HEK293 (cell line): ENCODE results near the gene CDH24.
A peak's percentile ranks its signal among the peaks of the same experiment; 100 is the strongest.

Source experiments
- BCL11B ChIP-seq: fragments of 450-650 bp; formaldehyde crosslinking; IDR thresholded peaks from 2 replicates; pipeline ENCODE4 v1.5.1; 2016; ENCODE audit warnings: low read depth, missing biosample characterization, missing genetic modification characterization
- EGR2 ChIP-seq: fragments of 450-650 bp; formaldehyde crosslinking; IDR thresholded peaks from 2 replicates; pipeline ENCODE4 v1.5.1; 2016; ENCODE audit warnings: low read depth, missing biosample characterization, missing genetic modification characterization
- MEIS1 ChIP-seq: sonication (generic); formaldehyde crosslinking; IDR thresholded peaks from 2 replicates; pipeline ENCODE4 v1.8.1; 2022; ENCODE audit warnings: missing genetic modification reagents, mild to moderate bottlenecking, borderline replicate concordance
- OVOL3 ChIP-seq: fragments of 450-650 bp; formaldehyde crosslinking; IDR thresholded peaks from 2 replicates; pipeline ENCODE4 v1.5.1; 2016; ENCODE audit warnings: missing biosample characterization, missing genetic modification characterization
- SETDB1 ChIP-seq: IDR thresholded peaks from one replicate; pipeline ENCODE4 v1.6.1; 2017; ENCODE audit warnings: mild to moderate bottlenecking, low read length, moderate library complexity, mixed read lengths; ENCODE audit not compliant: insufficient read length
- TCF7L2 ChIP-seq: IDR thresholded peaks from 2 replicates; pipeline ENCODE4 v1.6.1; 2011; ENCODE audit warnings: low read depth, mild to moderate bottlenecking, inconsistent platforms, low read length, moderate library complexity, borderline replicate concordance
- YY1 ChIP-seq: fragments of 450-650 bp; formaldehyde crosslinking; IDR thresholded peaks from 2 replicates; pipeline ENCODE4 v1.5.1; 2018; ENCODE audit warnings: missing biosample characterization, missing genetic modification characterization
- ZBTB17 ChIP-seq: fragments of 450-650 bp; formaldehyde crosslinking; IDR thresholded peaks from 2 replicates; pipeline ENCODE4 v1.5.1; 2016; ENCODE audit warnings: missing biosample characterization, missing genetic modification characterization
- ZNF16 ChIP-seq: fragments of 450-650 bp; formaldehyde crosslinking; IDR thresholded peaks from 2 replicates; pipeline ENCODE4 v1.5.1; 2016; ENCODE audit warnings: low read depth, missing biosample characterization, missing genetic modification characterization
- ZNF175 ChIP-seq: fragments of 450-650 bp; formaldehyde crosslinking; IDR thresholded peaks from 2 replicates; pipeline ENCODE4 v1.5.1; 2016; ENCODE audit warnings: missing biosample characterization, missing genetic modification characterization
- ZNF214 ChIP-seq: fragments of 450-650 bp; formaldehyde crosslinking; IDR thresholded peaks from 2 replicates; pipeline ENCODE4 v1.5.1; 2017; ENCODE audit warnings: missing biosample characterization, mild to moderate bottlenecking, missing genetic modification characterization, borderline replicate concordance
- ZNF239 ChIP-seq: fragments of 450-650 bp; formaldehyde crosslinking; IDR thresholded peaks from 2 replicates; pipeline ENCODE4 v1.5.1; 2016; ENCODE audit warnings: missing biosample characterization, missing genetic modification characterization
- ZNF266 ChIP-seq: fragments of 450-650 bp; formaldehyde crosslinking; IDR thresholded peaks from 2 replicates; pipeline ENCODE4 v1.5.1; 2016; ENCODE audit warnings: missing biosample characterization, missing genetic modification characterization, low read depth
- ZNF335 ChIP-seq: fragments of 450-650 bp; formaldehyde crosslinking; conservative IDR thresholded peaks from 2 replicates; pipeline ENCODE4 v1.5.1; 2016; ENCODE audit warnings: missing biosample characterization, missing genetic modification characterization
- ZNF391 ChIP-seq: fragments of 450-650 bp; formaldehyde crosslinking; IDR thresholded peaks from 2 replicates; pipeline ENCODE4 v1.5.1; 2016; ENCODE audit warnings: low read depth, missing biosample characterization, missing genetic modification characterization, borderline replicate concordance
- ZNF394 ChIP-seq: fragments of 450-650 bp; formaldehyde crosslinking; IDR thresholded peaks from 2 replicates; pipeline ENCODE4 v1.5.1; 2016; ENCODE audit warnings: missing biosample characterization, missing genetic modification characterization, mild to moderate bottlenecking, moderate library complexity, borderline replicate concordance
- ZNF514 ChIP-seq: fragments of 450-650 bp; formaldehyde crosslinking; IDR thresholded peaks from 2 replicates; pipeline ENCODE4 v1.5.1; 2016; ENCODE audit warnings: missing biosample characterization, missing genetic modification characterization
- ZNF529 ChIP-seq: fragments of 450-650 bp; formaldehyde crosslinking; IDR thresholded peaks from 2 replicates; pipeline ENCODE4 v1.5.1; 2017; ENCODE audit warnings: missing genetic modification characterization, missing biosample characterization; ENCODE audit not compliant: insufficient replicate concordance
- ZNF549 ChIP-seq: fragments of 450-650 bp; IDR thresholded peaks from 2 replicates; pipeline ENCODE4 v1.5.1; 2018; ENCODE audit warnings: missing biosample characterization, missing genetic modification characterization, mild to moderate bottlenecking, inconsistent platforms, moderate library complexity
- ZNF585B ChIP-seq: fragments of 450-650 bp; formaldehyde crosslinking; IDR thresholded peaks from 2 replicates; pipeline ENCODE4 v1.5.1; 2016; ENCODE audit warnings: missing biosample characterization, missing genetic modification characterization
- ZNF610 ChIP-seq: fragments of 450-650 bp; formaldehyde crosslinking; IDR thresholded peaks from 2 replicates; pipeline ENCODE4 v1.5.1; 2016; ENCODE audit warnings: missing biosample characterization, missing genetic modification characterization, borderline replicate concordance
- ZNF747 ChIP-seq: fragments of 450-650 bp; formaldehyde crosslinking; IDR thresholded peaks from 2 replicates; pipeline ENCODE4 v1.5.1; 2016; ENCODE audit warnings: missing biosample characterization, missing genetic modification characterization
- TF ChIP-seq, protein P1 (sequence below): fragments of 450-650 bp; formaldehyde crosslinking; IDR thresholded peaks from 2 replicates; pipeline ENCODE4 v1.5.1; 2016; ENCODE audit warnings: missing biosample characterization, missing genetic modification characterization
- TF ChIP-seq, protein P2 (sequence below): fragments of 450-650 bp; IDR thresholded peaks from 2 replicates; pipeline ENCODE4 v1.5.1; 2018; ENCODE audit warnings: missing biosample characterization, mild to moderate bottlenecking, missing genetic modification characterization
- TF ChIP-seq, protein P3 (sequence below): IDR thresholded peaks from 2 replicates; pipeline ENCODE4 v1.6.1; 2011; ENCODE audit warnings: mild to moderate bottlenecking, low read depth, low read length, borderline replicate concordance
- TF ChIP-seq, protein P4 (sequence below): fragments of 450-650 bp; formaldehyde crosslinking; IDR thresholded peaks from 2 replicates; pipeline ENCODE4 v1.5.1; 2017; ENCODE audit warnings: missing biosample characterization, missing genetic modification characterization
- TF ChIP-seq, protein P5 (sequence below): fragments of 450-650 bp; formaldehyde crosslinking; IDR thresholded peaks from 2 replicates; pipeline ENCODE4 v1.5.1; 2016; ENCODE audit warnings: missing biosample characterization, missing genetic modification characterization
- TF ChIP-seq, protein P6 (sequence below): fragments of 450-650 bp; formaldehyde crosslinking; IDR thresholded peaks from 2 replicates; pipeline ENCODE4 v1.5.1; 2016; ENCODE audit warnings: missing biosample characterization, missing genetic modification characterization

Gene CDH24

DNA sequence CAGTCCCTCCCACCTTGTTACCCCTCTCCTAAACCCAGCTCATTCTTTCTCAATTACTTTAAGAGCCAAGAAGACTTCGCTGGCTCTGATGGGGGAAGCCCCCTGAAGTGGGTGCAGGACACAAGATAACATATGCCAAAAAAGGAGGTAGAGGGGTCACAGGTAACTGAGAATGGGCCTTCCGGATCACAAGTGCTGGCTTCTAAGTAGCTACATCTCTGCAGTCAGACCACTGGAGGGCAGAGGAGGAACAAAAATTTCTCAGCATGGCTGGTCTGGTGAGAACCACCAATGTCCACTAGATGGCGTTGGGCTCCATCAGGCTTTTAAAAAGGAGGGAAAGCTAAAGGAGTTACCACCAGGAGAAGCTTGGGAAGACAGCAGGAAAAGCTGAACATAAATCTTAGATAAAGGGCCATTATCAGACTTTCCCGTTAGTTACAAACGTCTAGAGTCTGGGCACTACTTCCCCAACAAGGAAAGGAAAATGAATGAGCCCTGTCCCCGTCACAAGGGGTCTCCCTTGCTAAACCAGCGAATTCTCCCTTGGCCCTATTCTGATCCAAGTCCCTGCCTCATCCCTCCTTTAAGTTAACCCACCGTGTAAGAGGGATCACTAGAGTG lies 11.6 kb upstream of the CDH24 start (continued):
- TF ChIP-seq ZNF175 (tag by site-specific recombination) (no peak), ZNF529 (tag by site-specific recombination) (no peak), OVOL3 (no peak), YY1 (no peak), ZNF214 (no peak), TCF7L2 (no peak), SETDB1 (no peak), MEIS1 (no peak), ZNF266 (tag by site-specific recombination) (no peak), ZNF391 (tag by site-specific recombination) (no peak), ZNF585B (tag by site-specific recombination) (no peak), ZNF747 (tag by site-specific recombination) (no peak), ZNF16 (tag by site-specific recombination) (no peak), BCL11B (no peak), ZNF394 (tag by site-specific recombination) (peak; percentile 91), ZBTB17 (tag by site-specific recombination) (peak; percentile 35; the same call in 1 of the 2 replicates), ZNF610 (tag by site-specific recombination) (peak; percentile 37; the same call in 1 of the 2 replicates), ZNF335 (no peak), ZNF549 (tag by site-specific recombination) (no peak), ZNF514 (tag by site-specific recombination) (no peak), ZNF239 (tag by site-specific recombination) (no peak), EGR2 (tag by site-specific recombination) (no peak)
- TF ChIP-seq, protein P1, sequence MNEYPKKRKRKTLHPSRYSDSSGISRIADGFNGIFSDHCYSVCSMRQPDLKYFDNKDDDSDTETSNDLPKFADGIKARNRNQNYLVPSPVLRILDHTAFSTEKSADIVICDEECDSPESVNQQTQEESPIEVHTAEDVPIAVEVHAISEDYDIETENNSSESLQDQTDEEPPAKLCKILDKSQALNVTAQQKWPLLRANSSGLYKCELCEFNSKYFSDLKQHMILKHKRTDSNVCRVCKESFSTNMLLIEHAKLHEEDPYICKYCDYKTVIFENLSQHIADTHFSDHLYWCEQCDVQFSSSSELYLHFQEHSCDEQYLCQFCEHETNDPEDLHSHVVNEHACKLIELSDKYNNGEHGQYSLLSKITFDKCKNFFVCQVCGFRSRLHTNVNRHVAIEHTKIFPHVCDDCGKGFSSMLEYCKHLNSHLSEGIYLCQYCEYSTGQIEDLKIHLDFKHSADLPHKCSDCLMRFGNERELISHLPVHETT (tag by site-specific recombination) = 0 out of 2 replicates have a peak, but pooled peaks have one; percentile 38
- TF ChIP-seq, protein P2, sequence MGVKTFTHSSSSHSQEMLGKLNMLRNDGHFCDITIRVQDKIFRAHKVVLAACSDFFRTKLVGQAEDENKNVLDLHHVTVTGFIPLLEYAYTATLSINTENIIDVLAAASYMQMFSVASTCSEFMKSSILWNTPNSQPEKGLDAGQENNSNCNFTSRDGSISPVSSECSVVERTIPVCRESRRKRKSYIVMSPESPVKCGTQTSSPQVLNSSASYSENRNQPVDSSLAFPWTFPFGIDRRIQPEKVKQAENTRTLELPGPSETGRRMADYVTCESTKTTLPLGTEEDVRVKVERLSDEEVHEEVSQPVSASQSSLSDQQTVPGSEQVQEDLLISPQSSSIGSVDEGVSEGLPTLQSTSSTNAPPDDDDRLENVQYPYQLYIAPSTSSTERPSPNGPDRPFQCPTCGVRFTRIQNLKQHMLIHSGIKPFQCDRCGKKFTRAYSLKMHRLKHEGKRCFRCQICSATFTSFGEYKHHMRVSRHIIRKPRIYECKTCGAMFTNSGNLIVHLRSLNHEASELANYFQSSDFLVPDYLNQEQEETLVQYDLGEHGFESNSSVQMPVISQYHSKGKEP = no peak
- TF ChIP-seq, protein P3, sequence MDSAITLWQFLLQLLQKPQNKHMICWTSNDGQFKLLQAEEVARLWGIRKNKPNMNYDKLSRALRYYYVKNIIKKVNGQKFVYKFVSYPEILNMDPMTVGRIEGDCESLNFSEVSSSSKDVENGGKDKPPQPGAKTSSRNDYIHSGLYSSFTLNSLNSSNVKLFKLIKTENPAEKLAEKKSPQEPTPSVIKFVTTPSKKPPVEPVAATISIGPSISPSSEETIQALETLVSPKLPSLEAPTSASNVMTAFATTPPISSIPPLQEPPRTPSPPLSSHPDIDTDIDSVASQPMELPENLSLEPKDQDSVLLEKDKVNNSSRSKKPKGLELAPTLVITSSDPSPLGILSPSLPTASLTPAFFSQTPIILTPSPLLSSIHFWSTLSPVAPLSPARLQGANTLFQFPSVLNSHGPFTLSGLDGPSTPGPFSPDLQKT = no peak
- TF ChIP-seq, protein P4, sequence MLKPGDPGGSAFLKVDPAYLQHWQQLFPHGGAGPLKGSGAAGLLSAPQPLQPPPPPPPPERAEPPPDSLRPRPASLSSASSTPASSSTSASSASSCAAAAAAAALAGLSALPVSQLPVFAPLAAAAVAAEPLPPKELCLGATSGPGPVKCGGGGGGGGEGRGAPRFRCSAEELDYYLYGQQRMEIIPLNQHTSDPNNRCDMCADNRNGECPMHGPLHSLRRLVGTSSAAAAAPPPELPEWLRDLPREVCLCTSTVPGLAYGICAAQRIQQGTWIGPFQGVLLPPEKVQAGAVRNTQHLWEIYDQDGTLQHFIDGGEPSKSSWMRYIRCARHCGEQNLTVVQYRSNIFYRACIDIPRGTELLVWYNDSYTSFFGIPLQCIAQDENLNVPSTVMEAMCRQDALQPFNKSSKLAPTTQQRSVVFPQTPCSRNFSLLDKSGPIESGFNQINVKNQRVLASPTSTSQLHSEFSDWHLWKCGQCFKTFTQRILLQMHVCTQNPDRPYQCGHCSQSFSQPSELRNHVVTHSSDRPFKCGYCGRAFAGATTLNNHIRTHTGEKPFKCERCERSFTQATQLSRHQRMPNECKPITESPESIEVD = no peak
- TF ChIP-seq, protein P5, sequence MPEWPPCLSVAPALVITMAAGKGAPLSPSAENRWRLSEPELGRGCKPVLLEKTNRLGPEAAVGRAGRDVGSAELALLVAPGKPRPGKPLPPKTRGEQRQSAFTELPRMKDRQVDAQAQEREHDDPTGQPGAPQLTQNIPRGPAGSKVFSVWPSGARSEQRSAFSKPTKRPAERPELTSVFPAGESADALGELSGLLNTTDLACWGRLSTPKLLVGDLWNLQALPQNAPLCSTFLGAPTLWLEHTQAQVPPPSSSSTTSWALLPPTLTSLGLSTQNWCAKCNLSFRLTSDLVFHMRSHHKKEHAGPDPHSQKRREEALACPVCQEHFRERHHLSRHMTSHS (tag by site-specific recombination) = no peak
- TF ChIP-seq, protein P6, sequence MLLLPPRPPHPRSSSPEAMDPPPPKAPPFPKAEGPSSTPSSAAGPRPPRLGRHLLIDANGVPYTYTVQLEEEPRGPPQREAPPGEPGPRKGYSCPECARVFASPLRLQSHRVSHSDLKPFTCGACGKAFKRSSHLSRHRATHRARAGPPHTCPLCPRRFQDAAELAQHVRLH (tag by site-specific recombination) = no peak
